A673 (cell line): ENCODE measurements around the gene ZDHHC17. TPM values are rescaled to one million over a fixed set of nuclear protein-coding genes. Genes with fewer than 3 reads are reported as not detected.

Experiments used
- BruUV-seq: library from RNA; stranded (reverse); fragments of 400-500 nt; replicated peaks from 2 replicates; lab custom pipeline; 2021; lab: Mats Ljungman, UMichigan
- CTCF ChIA-PET: fragments of 300-600 bp; sonication (Branson Sonifier 250); formaldehyde crosslinking; loops from one replicate; lab custom pipeline; 2022; ENCODE audit warnings: antibody characterized with exemption; lab: Charles Lee
- POLR2A ChIA-PET: fragments of 300-600 bp; sonication (Branson Sonifier 250); formaldehyde crosslinking; loops from one replicate; lab custom pipeline; 2022; ENCODE audit warnings: antibody characterized with exemption; ENCODE audit not compliant: low non-redundant PET; lab: Charles Lee
- DNase-seq: peaks from one replicate; pipeline ENCODE4 v3.0.0-alpha.2; 2015; ENCODE audit warnings: low spot score
- H3K27ac ChIP-seq: fragments of 200-600 bp; sonication (generic); 2 replicates; pipeline ENCODE4 v1.5.1; 2016; ENCODE audit warnings: mixed run types, low read depth, mild to moderate bottlenecking, mixed read lengths, antibody characterized with exemption, low read length; ENCODE audit not compliant: poor library complexity, severe bottlenecking
- H3K27me3 ChIP-seq: fragments of 200-600 bp; sonication (generic); replicated peaks from 2 replicates; pipeline ENCODE4 v1.6.1; 2017; ENCODE audit warnings: mixed run types, low read depth, mild to moderate bottlenecking, mixed read lengths, antibody characterized with exemption, low read length; ENCODE audit not compliant: insufficient read depth, poor library complexity
- H3K36me3 ChIP-seq: fragments of 200-600 bp; sonication (generic); 2 replicates; pipeline ENCODE4 v1.6.1; 2016; ENCODE audit warnings: mixed run types, mild to moderate bottlenecking, mixed read lengths, antibody characterized with exemption, low read length; ENCODE audit not compliant: insufficient read depth, poor library complexity, severe bottlenecking
- H3K4me1 ChIP-seq: fragments of 200-600 bp; sonication (generic); 2 replicates; pipeline ENCODE4 v1.6.1; 2017; ENCODE audit warnings: mixed run types, mild to moderate bottlenecking, mixed read lengths, antibody characterized with exemption, low read length; ENCODE audit not compliant: insufficient read depth, poor library complexity, severe bottlenecking
- H3K4me3 ChIP-seq: fragments of 200-600 bp; sonication (generic); 2 replicates; pipeline ENCODE4 v1.5.1; 2016; ENCODE audit warnings: low read depth, mixed run types, mild to moderate bottlenecking, mixed read lengths, low read length; ENCODE audit not compliant: poor library complexity, severe bottlenecking
- H3K9me3 ChIP-seq: fragments of 200-600 bp; sonication (generic); 2 replicates; pipeline ENCODE4 v1.6.1; 2016; ENCODE audit warnings: mixed run types, low read depth, mild to moderate bottlenecking, mixed read lengths, antibody characterized with exemption, low read length; ENCODE audit not compliant: poor library complexity, severe bottlenecking
- EZH2 ChIP-seq: fragments of 200-600 bp; sonication (generic); IDR thresholded peaks from 2 replicates; pipeline ENCODE4 v1.6.1; 2017; ENCODE audit warnings: borderline replicate concordance, low read depth, mild to moderate bottlenecking, mixed read lengths, antibody characterized with exemption, low read length; ENCODE audit not compliant: poor library complexity, severe bottlenecking
- intact Hi-C: fragments of 100-400 bp; cut with micrococcal nuclease; formaldehyde crosslinking; loops from one replicate; pipeline ENCODE4 v1.10.0; 2022; ENCODE audit not compliant: unreplicated experiment
- total RNA-seq: library from RNA; stranded (reverse); gene quantifications from 2 replicates; pipeline ENCODE4 v1.2.3, GENCODE V29; 2021
- TF ChIP-seq, protein P1 (sequence below): fragments of 300-800, 200-600 bp; sonication (generic); conservative IDR thresholded peaks from 2 replicates; pipeline ENCODE4 v1.5.1; 2017; ENCODE audit warnings: low read depth, mild to moderate bottlenecking, antibody characterized with exemption, low read length, moderate library complexity, mixed read lengths

The ZDHHC17 gene
- total RNA-seq, 1 experiment from 2014 or later, result 41.1 TPM

DNA sequence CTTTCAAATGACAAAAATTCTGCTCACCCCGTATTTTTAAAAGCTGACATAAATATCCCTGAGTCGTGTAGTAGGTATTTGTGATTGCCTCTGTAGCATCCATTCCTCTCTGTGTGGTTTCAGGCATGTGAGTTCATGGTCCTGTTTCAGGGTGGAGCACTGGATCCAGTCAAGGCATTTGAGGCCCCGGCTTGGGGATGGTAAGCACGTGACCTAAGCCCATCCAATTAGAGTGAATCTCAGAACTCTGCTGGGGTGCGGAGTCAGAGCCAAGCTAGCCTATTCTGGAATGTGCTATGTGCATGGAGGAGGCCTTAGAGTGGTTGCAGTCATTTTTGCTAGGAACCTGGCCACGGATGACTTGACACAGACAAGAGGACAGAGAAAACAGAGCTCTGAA is 119.2 kb downstream of the ZDHHC17 start:
- DNase-seq, result no peak
- no peak for TF ChIP-seq EZH2
- TF ChIP-seq, protein P1, sequence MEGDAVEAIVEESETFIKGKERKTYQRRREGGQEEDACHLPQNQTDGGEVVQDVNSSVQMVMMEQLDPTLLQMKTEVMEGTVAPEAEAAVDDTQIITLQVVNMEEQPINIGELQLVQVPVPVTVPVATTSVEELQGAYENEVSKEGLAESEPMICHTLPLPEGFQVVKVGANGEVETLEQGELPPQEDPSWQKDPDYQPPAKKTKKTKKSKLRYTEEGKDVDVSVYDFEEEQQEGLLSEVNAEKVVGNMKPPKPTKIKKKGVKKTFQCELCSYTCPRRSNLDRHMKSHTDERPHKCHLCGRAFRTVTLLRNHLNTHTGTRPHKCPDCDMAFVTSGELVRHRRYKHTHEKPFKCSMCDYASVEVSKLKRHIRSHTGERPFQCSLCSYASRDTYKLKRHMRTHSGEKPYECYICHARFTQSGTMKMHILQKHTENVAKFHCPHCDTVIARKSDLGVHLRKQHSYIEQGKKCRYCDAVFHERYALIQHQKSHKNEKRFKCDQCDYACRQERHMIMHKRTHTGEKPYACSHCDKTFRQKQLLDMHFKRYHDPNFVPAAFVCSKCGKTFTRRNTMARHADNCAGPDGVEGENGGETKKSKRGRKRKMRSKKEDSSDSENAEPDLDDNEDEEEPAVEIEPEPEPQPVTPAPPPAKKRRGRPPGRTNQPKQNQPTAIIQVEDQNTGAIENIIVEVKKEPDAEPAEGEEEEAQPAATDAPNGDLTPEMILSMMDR, result no peak
- no peak overlapping the region for H3K4me3 ChIP-seq
- H3K36me3 ChIP-seq, result no peaks in the 10 kb centered on the region
- POLR2A ChIA-PET, result no interaction called here
- no TSS peak for BruUV-seq
- no peak overlapping the region for H3K27ac ChIP-seq
- H3K4me1 ChIP-seq, result no peaks in the 10 kb centered on the region
- no peaks in the 10 kb centered on the region for H3K27me3 ChIP-seq
- intact Hi-C loops, result no loop called here
- CTCF ChIA-PET, result no interaction called here
- H3K9me3 ChIP-seq, result no peaks in the 10 kb centered on the region

DNA sequence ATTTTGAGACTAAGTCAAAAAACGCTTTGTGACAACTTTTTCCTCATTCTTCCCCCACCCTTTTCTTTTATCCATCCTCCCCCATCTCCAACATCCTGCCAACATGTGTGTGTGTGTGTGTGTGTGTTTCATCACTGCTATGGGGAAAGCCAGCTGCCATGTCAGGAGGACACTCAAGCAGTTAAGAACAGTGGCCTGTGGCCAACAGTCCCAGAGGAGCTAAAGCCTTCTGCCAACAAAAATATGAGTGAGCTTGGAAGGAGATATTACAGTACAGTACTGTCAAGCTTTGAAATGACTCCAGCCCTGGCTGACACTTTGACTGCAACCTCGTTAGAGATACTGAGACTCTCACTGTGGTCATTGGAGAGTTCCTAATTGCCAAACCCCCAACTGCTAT is 119.9 kb downstream of the ZDHHC17 start:
- CTCF ChIA-PET, result no interaction called here
- intact Hi-C loops, result no loop called here
- H3K9me3 ChIP-seq, result no peaks in the 10 kb centered on the region
- no peaks in the 10 kb centered on the region for H3K36me3 ChIP-seq
- no peak overlapping the region for H3K27ac ChIP-seq
- no peaks in the 10 kb centered on the region for H3K27me3 ChIP-seq
- no peak for DNase-seq
- no peaks in the 10 kb centered on the region for H3K4me1 ChIP-seq
- no peak for TF ChIP-seq EZH2
- TF ChIP-seq, protein P1, result no peak
- no peak overlapping the region for H3K4me3 ChIP-seq
- POLR2A ChIA-PET, result no interaction called here
- no TSS peak for BruUV-seq

DNA sequence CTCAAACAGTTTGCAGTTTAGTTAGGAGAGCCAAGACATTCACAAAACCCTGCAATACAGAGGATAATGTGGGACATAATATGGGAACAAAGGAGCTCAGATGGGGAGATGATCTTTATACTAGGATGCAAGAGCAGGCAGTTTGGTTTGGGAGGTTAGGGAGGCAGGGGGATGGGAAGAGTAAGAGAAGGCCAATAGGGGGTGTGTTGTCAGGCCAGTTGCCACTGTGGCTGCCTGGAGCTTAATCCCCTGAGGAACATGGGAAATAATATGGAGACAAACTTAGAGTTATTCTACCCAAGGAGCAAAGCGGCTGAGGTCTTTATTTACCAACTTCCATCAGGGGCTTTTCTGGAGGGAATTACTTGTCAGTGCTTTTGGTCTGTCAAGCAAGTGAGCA is 124.9 kb downstream of the ZDHHC17 start:
- intact Hi-C loops, result no loop called here
- CTCF ChIA-PET, result no interaction called here
- Histone ChIP-seq H3K4me3 (no peak overlapping the region), H3K27me3 (no peaks in the 10 kb centered on the region), H3K9me3 (peaks cover under 1% of the 10 kb centered on the region), H3K36me3 (no peaks in the 10 kb centered on the region), H3K4me1 (peaks cover 30% of the 10 kb centered on the region), H3K27ac (no peak overlapping the region)
- no peak for DNase-seq
- no TSS peak for BruUV-seq
- TF ChIP-seq, protein P1, result no peak
- TF ChIP-seq EZH2, result no peak
- POLR2A ChIA-PET, result no interaction called here
